ENCODE measurements around the gene PTPRJ. TPM values are rescaled to one million over a fixed set of nuclear protein-coding genes. Genes with fewer than 3 reads are reported as not detected.

Gene PTPRJ
- total and polyA plus RNA-seq, 5 donors from 2014 or later: 13.8 to 81.8 (median 19.0) TPM

- DNase-seq (no peak), ATAC-seq (ENCODE audit: low read depth in 2 of 2) (no peak)
- Histone ChIP-seq H3K27ac (ENCODE audit: insufficient read depth, low read length, poor library complexity, severe bottlenecking) (no peak overlapping the region), H3K27me3 (ENCODE audit: control insufficient read depth, insufficient read depth, low read length) (no peaks in the 10 kb centered on the region), H3K4me1 (ENCODE audit: control insufficient read depth, insufficient read depth, low read length, poor library complexity, severe bottlenecking) (peaks cover 7% of the 10 kb centered on the region), H3K36me3 (ENCODE audit: control insufficient read depth, insufficient read depth, low read length) (peaks cover 85% of the 10 kb centered on the region), H3K9me3 (ENCODE audit: control insufficient read depth in 2 of 2, low read length in 2 of 2) (no peaks in the 10 kb centered on the region), H3K4me3 (ENCODE audit: low read depth, low read length) (no peak overlapping the region)
- H3K36me3 Mint-ChIP-seq: peaks cover 65% of the 10 kb centered on the region
- no peak overlapping the region for H3K4me3 Mint-ChIP-seq
- H3K27ac Mint-ChIP-seq: peak overlapping the region; percentile 39 to 76 (median 55)
- peaks cover 0 to 33% (median 14%) of the 10 kb centered on the region in 4 donors for H3K4me1 Mint-ChIP-seq
- H3K9me3 Mint-ChIP-seq: peaks cover 0 to 2% (median 0%) of the 10 kb centered on the region in 7 donors
- no peaks in the 10 kb centered on the region for H3K27me3 Mint-ChIP-seq
Measured at GRCh38 chr11:48142889-48143288, 162.5 kb downstream of the PTPRJ start.

- peaks cover 80% of the 10 kb centered on the region for H3K36me3 ChIP-seq (ENCODE audit: control insufficient read depth, insufficient read depth, low read length)
- ATAC-seq (ENCODE audit: low read depth in 2 of 2): no peak
Measured at GRCh38 chr11:48148749-48149148, 168.4 kb downstream of the PTPRJ start.

GRCh38 chr11:48150213-48150612 is 169.9 kb downstream of the PTPRJ start:
- no peaks in the 10 kb centered on the region for H3K27me3 ChIP-seq (ENCODE audit: control insufficient read depth, insufficient read depth, low read length)
- H3K36me3 ChIP-seq (ENCODE audit: control insufficient read depth, insufficient read depth, low read length): peaks cover 80% of the 10 kb centered on the region
- H3K9me3 ChIP-seq (ENCODE audit: control insufficient read depth in 2 of 2, low read length in 2 of 2): peaks cover 14 to 20% of the 10 kb centered on the region in 2 experiments
- peaks cover 78% of the 10 kb centered on the region for H3K36me3 Mint-ChIP-seq
- no peak overlapping the region for H3K4me3 ChIP-seq (ENCODE audit: low read depth, low read length)
- DNase-seq (no peak), ATAC-seq (ENCODE audit: low read depth in 2 of 2) (no peak)
- peaks cover 0 to 11% (median 7%) of the 10 kb centered on the region in 4 donors for H3K4me1 Mint-ChIP-seq
- no peak overlapping the region for H3K27ac ChIP-seq (ENCODE audit: insufficient read depth, low read length, poor library complexity, severe bottlenecking)
- H3K27ac Mint-ChIP-seq: peak overlapping the region in 1 of 3 donors; percentile 79
- H3K4me3 Mint-ChIP-seq: no peak overlapping the region
- H3K9me3 Mint-ChIP-seq: peaks cover 0 to 21% (median 9%) of the 10 kb centered on the region in 7 donors
- H3K27me3 Mint-ChIP-seq: no peaks in the 10 kb centered on the region
- no peaks in the 10 kb centered on the region for H3K4me1 ChIP-seq (ENCODE audit: control insufficient read depth, insufficient read depth, low read length, poor library complexity, severe bottlenecking)

More at GRCh38 chr11:48148749-48149148, 168.4 kb downstream of the PTPRJ start:
- no peak overlapping the region for H3K4me3 Mint-ChIP-seq
- DNase-seq: no peak
- H3K4me1 Mint-ChIP-seq: peaks cover 0 to 12% (median 8%) of the 10 kb centered on the region in 4 donors
- peaks cover 0 to 12% (median 6%) of the 10 kb centered on the region in 7 donors for H3K9me3 Mint-ChIP-seq
- H3K4me1 ChIP-seq (ENCODE audit: control insufficient read depth, insufficient read depth, low read length, poor library complexity, severe bottlenecking): no peaks in the 10 kb centered on the region
- H3K27ac ChIP-seq (ENCODE audit: insufficient read depth, low read length, poor library complexity, severe bottlenecking): no peak overlapping the region
- no peak overlapping the region for H3K4me3 ChIP-seq (ENCODE audit: low read depth, low read length)
- no peak overlapping the region for H3K27ac Mint-ChIP-seq
- peaks cover 75% of the 10 kb centered on the region for H3K36me3 Mint-ChIP-seq
- H3K9me3 ChIP-seq (ENCODE audit: control insufficient read depth in 2 of 2, low read length in 2 of 2): peaks cover 8 to 13% of the 10 kb centered on the region in 2 experiments
- H3K27me3 ChIP-seq (ENCODE audit: control insufficient read depth, insufficient read depth, low read length): no peaks in the 10 kb centered on the region
- no peaks in the 10 kb centered on the region for H3K27me3 Mint-ChIP-seq

GRCh38 chr11:48154151-48154550 is 173.8 kb downstream of the PTPRJ start:
- H3K4me3 Mint-ChIP-seq: no peak overlapping the region

GRCh38 chr11:48161951-48162884 is 181.9 kb downstream of the PTPRJ start:
- no peak overlapping the region for H3K27ac ChIP-seq (ENCODE audit: insufficient read depth, low read length, poor library complexity, severe bottlenecking)
- Mint-ChIP-seq H3K9me3 (peaks cover 0 to 2% (median 0%) of the 10 kb centered on the region in 7 donors), H3K27me3 (no peaks in the 10 kb centered on the region), H3K4me3 (no peak overlapping the region), H3K4me1 (peaks cover 0 to 6% (median 3%) of the 10 kb centered on the region in 4 donors), H3K27ac (peak overlapping the region; percentile 42 to 57 (median 45)), H3K36me3 (peaks cover 57% of the 10 kb centered on the region)
- no peaks in the 10 kb centered on the region for H3K9me3 ChIP-seq (ENCODE audit: control insufficient read depth in 2 of 2, low read length in 2 of 2)
- no peaks in the 10 kb centered on the region for H3K4me1 ChIP-seq (ENCODE audit: control insufficient read depth, insufficient read depth, low read length, poor library complexity, severe bottlenecking)
- no peak for DNase-seq
- H3K36me3 ChIP-seq (ENCODE audit: control insufficient read depth, insufficient read depth, low read length): peaks cover 82% of the 10 kb centered on the region
- H3K4me3 ChIP-seq (ENCODE audit: low read depth, low read length): no peak overlapping the region
- no peaks in the 10 kb centered on the region for H3K27me3 ChIP-seq (ENCODE audit: control insufficient read depth, insufficient read depth, low read length)
- no peak for ATAC-seq (ENCODE audit: low read depth in 2 of 2)

More at GRCh38 chr11:48154151-48154550, 173.8 kb downstream of the PTPRJ start:
- Mint-ChIP-seq H3K36me3 (peaks cover 70% of the 10 kb centered on the region), H3K9me3 (peaks cover 0 to 21% (median 9%) of the 10 kb centered on the region in 7 donors), H3K4me1 (peaks cover 0 to 6% (median 3%) of the 10 kb centered on the region in 4 donors), H3K27ac (no peak overlapping the region), H3K27me3 (no peaks in the 10 kb centered on the region)
- Histone ChIP-seq H3K9me3 (ENCODE audit: control insufficient read depth in 2 of 2, low read length in 2 of 2) (peaks cover 14 to 20% of the 10 kb centered on the region in 2 experiments), H3K27me3 (ENCODE audit: control insufficient read depth, insufficient read depth, low read length) (no peaks in the 10 kb centered on the region), H3K4me3 (ENCODE audit: low read depth, low read length) (no peak overlapping the region), H3K4me1 (ENCODE audit: control insufficient read depth, insufficient read depth, low read length, poor library complexity, severe bottlenecking) (no peaks in the 10 kb centered on the region), H3K27ac (ENCODE audit: insufficient read depth, low read length, poor library complexity, severe bottlenecking) (no peak overlapping the region), H3K36me3 (ENCODE audit: control insufficient read depth, insufficient read depth, low read length) (peaks cover 80% of the 10 kb centered on the region)
- no peak for DNase-seq
- ATAC-seq (ENCODE audit: low read depth in 2 of 2): no peak

GRCh38 chr11:48162885-48163268 is 182.5 kb downstream of the PTPRJ start:
- no peaks in the 10 kb centered on the region for H3K27me3 ChIP-seq (ENCODE audit: control insufficient read depth, insufficient read depth, low read length)
- Mint-ChIP-seq H3K27me3 (no peaks in the 10 kb centered on the region), H3K4me3 (no peak overlapping the region), H3K4me1 (peaks cover 0 to 6% (median 2%) of the 10 kb centered on the region in 4 donors), H3K9me3 (peaks cover 0 to 2% (median 0%) of the 10 kb centered on the region in 7 donors), H3K36me3 (peaks cover 59% of the 10 kb centered on the region), H3K27ac (peak overlapping the region in 2 of 3 donors; percentile 42 to 57)
- no peaks in the 10 kb centered on the region for H3K4me1 ChIP-seq (ENCODE audit: control insufficient read depth, insufficient read depth, low read length, poor library complexity, severe bottlenecking)
- H3K36me3 ChIP-seq (ENCODE audit: control insufficient read depth, insufficient read depth, low read length): peaks cover 84% of the 10 kb centered on the region
- ATAC-seq (ENCODE audit: low read depth in 2 of 2) (no peak), DNase-seq (no peak)
- H3K27ac ChIP-seq (ENCODE audit: insufficient read depth, low read length, poor library complexity, severe bottlenecking): no peak overlapping the region
- no peaks in the 10 kb centered on the region for H3K9me3 ChIP-seq (ENCODE audit: control insufficient read depth in 2 of 2, low read length in 2 of 2)
- H3K4me3 ChIP-seq (ENCODE audit: low read depth, low read length): no peak overlapping the region

- Mint-ChIP-seq H3K4me3 (no peak overlapping the region), H3K9me3 (peaks cover 0 to 2% (median 0%) of the 10 kb centered on the region in 7 donors), H3K36me3 (peaks cover 64% of the 10 kb centered on the region), H3K27me3 (no peaks in the 10 kb centered on the region), H3K4me1 (peaks cover 0 to 6% (median 2%) of the 10 kb centered on the region in 4 donors), H3K27ac (peak overlapping the region in 1 of 3 donors; percentile 42)
- DNase-seq (no peak), ATAC-seq (ENCODE audit: low read depth in 2 of 2) (no peak)
- no peaks in the 10 kb centered on the region for H3K9me3 ChIP-seq (ENCODE audit: control insufficient read depth in 2 of 2, low read length in 2 of 2)
- H3K27ac ChIP-seq (ENCODE audit: insufficient read depth, low read length, poor library complexity, severe bottlenecking): no peak overlapping the region
- no peak overlapping the region for H3K4me3 ChIP-seq (ENCODE audit: low read depth, low read length)
- no peaks in the 10 kb centered on the region for H3K27me3 ChIP-seq (ENCODE audit: control insufficient read depth, insufficient read depth, low read length)
- peaks cover 84% of the 10 kb centered on the region for H3K36me3 ChIP-seq (ENCODE audit: control insufficient read depth, insufficient read depth, low read length)
- no peaks in the 10 kb centered on the region for H3K4me1 ChIP-seq (ENCODE audit: control insufficient read depth, insufficient read depth, low read length, poor library complexity, severe bottlenecking)
Measured at GRCh38 chr11:48163360-48164100, 183.2 kb downstream of the PTPRJ start.
